ENCODE measurements around the gene EGLN2. TPM values are rescaled to one million over a fixed set of nuclear protein-coding genes. Genes with fewer than 3 reads are reported as not detected.
"Not testable (repeated sequence)": the region's sequence is repeated elsewhere in the genome, so short reads cannot be mapped to it uniquely, and the experiment has no call there.

EGLN2 gene
- total RNA-seq, 1 donor from 2014 or later: 108 TPM

DNA sequence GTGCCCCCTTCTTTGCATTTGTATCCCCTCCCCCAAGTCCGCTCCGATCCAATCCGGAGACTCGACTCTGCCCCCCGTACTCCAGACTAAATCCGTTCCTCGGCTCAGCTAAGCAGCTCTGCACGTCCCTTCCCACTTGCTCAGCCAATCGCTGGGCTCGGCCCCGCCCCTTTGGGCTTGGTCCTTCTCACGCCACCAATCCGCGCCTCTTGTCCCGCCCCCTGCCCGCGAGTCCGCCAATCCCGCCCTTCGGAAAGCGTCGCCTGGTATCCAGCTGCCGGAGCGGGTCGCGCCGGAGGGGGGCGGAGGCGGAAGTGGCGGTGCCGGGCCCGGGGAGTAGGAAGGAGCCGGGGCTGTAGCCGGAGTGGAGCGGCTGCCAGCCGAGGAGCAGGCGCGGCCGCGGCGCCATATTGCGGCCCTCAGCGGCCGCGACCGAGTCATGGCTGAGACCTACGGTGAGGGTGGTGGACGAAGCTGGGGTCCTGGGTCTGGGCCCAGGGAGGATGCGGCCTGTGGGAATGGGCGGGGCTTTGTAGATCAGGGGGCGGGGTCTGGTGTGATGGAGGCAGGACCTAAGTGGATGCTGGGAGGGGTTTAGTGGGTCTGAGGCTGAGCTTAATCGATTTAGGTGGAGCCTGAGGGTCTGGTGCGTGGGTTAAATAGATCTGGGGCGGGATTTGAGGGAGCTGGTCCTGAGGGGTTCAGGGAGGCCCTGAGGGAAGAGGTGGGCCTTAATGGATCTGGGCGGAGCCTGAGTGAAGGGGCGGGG, 20.9 kb upstream of the EGLN2 start, which contains the start of gene RAB4B:
Gene RAB4B, plus strand, starts transcription at position 311 of the 769 bp plus-strand sequence. Its CDS starts 129 bp downstream, at position 440.
- Mint-ChIP-seq H3K4me3 (peak within 1 kb of the TSS; percentile 80), H3K4me1 (peaks cover 8% of the 10 kb centered on the region), H3K27ac (peak within 1 kb of the TSS; percentile 100), H3K27me3 (ENCODE audit: low read depth) (no peaks in the 10 kb centered on the region), H3K36me3 (no peaks in the 10 kb centered on the region), H3K9me3 (no peaks in the 10 kb centered on the region)
- peak; percentile 99 to 100 for DNase-seq (ENCODE audit: low spot score in 2 of 2, unreplicated experiment in 2 of 2)
- TF ChIP-seq, protein P1, sequence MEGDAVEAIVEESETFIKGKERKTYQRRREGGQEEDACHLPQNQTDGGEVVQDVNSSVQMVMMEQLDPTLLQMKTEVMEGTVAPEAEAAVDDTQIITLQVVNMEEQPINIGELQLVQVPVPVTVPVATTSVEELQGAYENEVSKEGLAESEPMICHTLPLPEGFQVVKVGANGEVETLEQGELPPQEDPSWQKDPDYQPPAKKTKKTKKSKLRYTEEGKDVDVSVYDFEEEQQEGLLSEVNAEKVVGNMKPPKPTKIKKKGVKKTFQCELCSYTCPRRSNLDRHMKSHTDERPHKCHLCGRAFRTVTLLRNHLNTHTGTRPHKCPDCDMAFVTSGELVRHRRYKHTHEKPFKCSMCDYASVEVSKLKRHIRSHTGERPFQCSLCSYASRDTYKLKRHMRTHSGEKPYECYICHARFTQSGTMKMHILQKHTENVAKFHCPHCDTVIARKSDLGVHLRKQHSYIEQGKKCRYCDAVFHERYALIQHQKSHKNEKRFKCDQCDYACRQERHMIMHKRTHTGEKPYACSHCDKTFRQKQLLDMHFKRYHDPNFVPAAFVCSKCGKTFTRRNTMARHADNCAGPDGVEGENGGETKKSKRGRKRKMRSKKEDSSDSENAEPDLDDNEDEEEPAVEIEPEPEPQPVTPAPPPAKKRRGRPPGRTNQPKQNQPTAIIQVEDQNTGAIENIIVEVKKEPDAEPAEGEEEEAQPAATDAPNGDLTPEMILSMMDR (IDR thresholded peaks at IDR 0.05; ENCODE audit: unreplicated experiment): no peak

DNA sequence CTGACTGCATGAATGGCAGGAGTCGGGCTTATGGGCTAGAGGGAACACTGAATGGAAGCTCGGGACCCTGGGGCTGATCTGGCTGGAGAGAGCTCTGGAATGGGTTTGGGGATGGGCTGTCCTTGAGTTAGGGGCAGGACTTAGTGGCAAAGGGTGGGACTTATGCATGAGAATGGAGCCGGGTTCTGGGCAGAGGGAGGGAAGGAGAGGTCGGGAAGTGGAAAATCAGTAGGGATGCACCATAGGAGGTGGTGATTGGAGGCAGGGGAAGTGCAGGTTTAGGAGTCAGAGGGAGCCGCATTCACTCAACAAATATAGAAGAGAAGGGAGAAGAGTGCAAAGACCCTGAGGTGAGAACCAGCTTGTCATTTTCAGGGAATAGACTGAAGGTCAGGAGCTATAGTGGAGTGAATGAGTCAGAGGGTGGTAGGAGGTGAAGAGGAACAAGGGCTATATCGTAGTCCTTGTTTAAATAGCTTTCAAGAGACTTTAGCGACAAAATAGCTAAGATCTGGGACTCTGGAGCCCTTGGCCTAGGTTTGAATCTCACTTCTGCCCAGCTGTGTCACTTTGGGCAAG, 20.2 kb upstream of the EGLN2 start:
- H3K4me3 Mint-ChIP-seq: peak overlapping the region; percentile 80
- no peaks in the 10 kb centered on the region for H3K9me3 Mint-ChIP-seq
- H3K36me3 Mint-ChIP-seq: no peaks in the 10 kb centered on the region
- TF ChIP-seq, protein P1 (IDR thresholded peaks at IDR 0.05; ENCODE audit: unreplicated experiment): no peak
- DNase-seq (ENCODE audit: low spot score in 2 of 2, unreplicated experiment in 2 of 2): no peak
- H3K27me3 Mint-ChIP-seq (ENCODE audit: low read depth): no peaks in the 10 kb centered on the region
- peaks cover 8% of the 10 kb centered on the region for H3K4me1 Mint-ChIP-seq
- H3K27ac Mint-ChIP-seq: peak overlapping the region; percentile 100

DNA sequence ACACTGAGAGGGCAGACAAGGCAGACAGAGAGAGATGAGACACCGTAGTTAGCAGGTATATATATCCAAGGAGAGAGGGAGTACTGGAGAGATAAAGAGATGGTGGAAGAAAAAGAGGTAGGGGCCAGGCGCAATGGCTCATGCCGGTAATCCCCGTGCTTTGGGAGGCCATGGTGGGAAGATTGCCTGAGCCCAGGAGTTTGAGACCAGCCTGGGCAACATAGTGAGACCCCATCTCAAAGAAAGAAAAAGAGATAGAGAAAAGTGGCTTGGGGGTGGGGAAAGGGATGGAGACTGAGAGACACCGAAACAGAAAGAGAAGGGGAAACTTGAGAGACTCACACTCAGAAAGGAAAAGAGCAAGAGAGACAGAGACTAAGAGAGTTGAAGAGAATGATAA, 18.4 kb upstream of the EGLN2 start:
- Mint-ChIP-seq H3K27ac (no peak overlapping the region), H3K4me1 (peaks cover 8% of the 10 kb centered on the region), H3K9me3 (no peaks in the 10 kb centered on the region), H3K36me3 (no peaks in the 10 kb centered on the region), H3K27me3 (ENCODE audit: low read depth) (no peaks in the 10 kb centered on the region), H3K4me3 (no peak overlapping the region)
- TF ChIP-seq, protein P1 (IDR thresholded peaks at IDR 0.05; ENCODE audit: unreplicated experiment): no peak
- no peak for DNase-seq (ENCODE audit: low spot score in 2 of 2, unreplicated experiment in 2 of 2)

DNA sequence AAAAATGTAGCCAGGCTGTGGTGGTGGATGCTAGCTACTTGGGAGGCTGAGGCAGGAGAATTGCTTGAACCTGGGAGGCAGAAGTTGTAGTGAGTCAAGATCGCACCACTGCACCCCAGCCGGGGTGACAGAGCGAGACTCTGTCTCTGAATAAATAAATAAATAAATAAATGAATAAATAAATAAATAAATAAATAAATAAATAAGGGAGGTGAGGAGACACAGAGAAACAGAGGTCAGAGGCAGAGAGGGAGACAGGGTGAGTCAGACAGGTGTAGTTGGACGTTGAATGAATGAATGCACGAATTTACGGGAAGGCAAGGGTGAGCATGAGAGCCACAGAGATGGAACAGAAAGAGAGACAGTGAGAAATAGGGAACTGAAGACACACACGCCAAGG, 17.9 kb upstream of the EGLN2 start:
- Mint-ChIP-seq H3K9me3 (no peaks in the 10 kb centered on the region), H3K36me3 (no peaks in the 10 kb centered on the region), H3K4me3 (no peak overlapping the region), H3K27ac (no peak overlapping the region), H3K4me1 (peaks cover 8% of the 10 kb centered on the region), H3K27me3 (ENCODE audit: low read depth) (no peaks in the 10 kb centered on the region)
- TF ChIP-seq, protein P1 (IDR thresholded peaks at IDR 0.05; ENCODE audit: unreplicated experiment): no peak
- DNase-seq (ENCODE audit: low spot score in 2 of 2, unreplicated experiment in 2 of 2): no peak

DNA sequence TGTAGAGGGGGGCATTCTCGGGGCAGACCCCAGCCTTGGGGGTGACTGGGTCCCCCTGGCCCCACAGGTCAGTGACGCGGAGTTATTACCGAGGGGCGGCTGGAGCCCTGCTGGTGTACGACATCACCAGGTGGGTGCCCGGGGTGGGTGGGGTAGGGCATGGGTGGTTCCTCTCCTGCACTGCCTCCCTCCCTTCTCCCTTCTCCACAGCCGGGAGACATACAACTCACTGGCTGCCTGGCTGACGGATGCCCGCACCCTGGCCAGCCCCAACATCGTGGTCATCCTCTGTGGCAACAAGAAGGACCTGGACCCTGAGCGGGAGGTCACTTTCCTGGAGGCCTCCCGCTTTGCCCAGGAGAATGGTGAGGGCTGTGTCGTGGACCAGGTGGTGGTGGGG, 15.3 kb upstream of the EGLN2 start:
- Mint-ChIP-seq H3K27ac (no peak overlapping the region), H3K4me1 (peaks cover 2% of the 10 kb centered on the region), H3K9me3 (no peaks in the 10 kb centered on the region), H3K27me3 (ENCODE audit: low read depth) (no peaks in the 10 kb centered on the region), H3K36me3 (peaks cover 4% of the 10 kb centered on the region), H3K4me3 (no peak overlapping the region)
- TF ChIP-seq, protein P1 (IDR thresholded peaks at IDR 0.05; ENCODE audit: unreplicated experiment): no peak
- DNase-seq (ENCODE audit: low spot score in 2 of 2, unreplicated experiment in 2 of 2): no peak

DNA sequence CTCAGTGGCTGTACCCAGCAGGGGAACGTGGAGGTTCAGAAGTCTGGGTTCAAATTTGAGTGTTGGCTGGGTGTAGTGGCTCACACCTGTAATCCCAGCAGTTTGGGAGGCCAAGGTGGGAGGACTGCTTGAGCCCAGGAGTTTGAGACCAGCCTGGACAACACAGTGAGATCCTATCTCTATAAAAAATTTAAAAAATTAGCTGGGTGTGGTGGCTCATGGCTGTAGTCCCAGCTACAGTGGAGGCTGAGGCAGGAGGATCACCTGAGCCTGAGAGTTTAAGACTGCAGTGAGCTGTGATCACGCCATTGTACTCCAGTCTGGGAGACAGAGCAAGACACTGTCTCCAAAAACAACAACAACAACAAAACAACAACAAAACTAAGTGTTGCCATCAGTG, 14.8 kb upstream of the EGLN2 start:
- not testable (repeated sequence) for H3K27ac Mint-ChIP-seq; H3K36me3 Mint-ChIP-seq; H3K9me3 Mint-ChIP-seq; H3K4me3 Mint-ChIP-seq; H3K27me3 Mint-ChIP-seq (ENCODE audit: low read depth); H3K4me1 Mint-ChIP-seq; DNase-seq (ENCODE audit: low spot score in 2 of 2, unreplicated experiment in 2 of 2)

Measured in mesothelial cell of epicardium (in vitro differentiated cells).